HG02623 (cell line): ENCODE data around the gene LRRC3.

ENCODE experiments used
- ATAC-seq: cut with Tn5 transposase; IDR thresholded peaks from one replicate; pipeline ENCODE4 v1.9.1; 2021; ENCODE audit warnings: moderate library complexity; ENCODE audit not compliant: unreplicated experiment

LRRC3 gene

DNA sequence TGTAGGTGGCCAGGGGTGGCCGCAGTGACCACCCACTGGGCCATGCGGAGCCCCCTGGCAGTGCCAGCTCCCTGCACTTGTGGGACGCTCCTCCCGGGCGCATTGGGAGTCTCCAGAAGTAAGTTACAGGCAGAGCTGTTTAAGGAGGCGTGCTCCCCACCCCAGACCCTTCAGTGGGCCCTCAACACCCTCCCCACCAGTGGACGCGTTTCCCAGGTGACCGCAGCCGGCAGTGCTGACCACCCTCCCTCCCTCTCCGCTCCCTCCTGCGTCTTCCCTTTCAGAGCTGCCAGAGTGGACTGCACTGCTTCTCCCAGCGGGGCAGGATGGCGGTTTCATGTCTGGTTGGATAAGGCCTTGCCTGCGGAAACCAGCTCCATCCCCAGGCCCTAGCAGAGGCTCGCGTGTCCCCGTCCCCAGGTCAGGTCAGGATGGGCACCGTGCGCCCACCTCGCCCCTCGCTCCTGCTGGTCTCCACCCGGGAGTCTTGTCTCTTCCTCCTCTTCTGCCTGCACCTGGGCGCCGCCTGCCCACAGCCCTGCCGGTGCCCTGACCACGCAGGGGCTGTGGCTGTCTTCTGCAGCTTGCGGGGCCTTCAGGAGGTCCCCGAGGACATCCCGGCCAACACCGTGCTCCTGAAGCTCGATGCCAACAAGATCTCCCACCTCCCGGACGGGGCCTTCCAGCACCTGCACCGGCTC, 1.1 kb downstream of the LRRC3 start:
- no peak for ATAC-seq

DNA sequence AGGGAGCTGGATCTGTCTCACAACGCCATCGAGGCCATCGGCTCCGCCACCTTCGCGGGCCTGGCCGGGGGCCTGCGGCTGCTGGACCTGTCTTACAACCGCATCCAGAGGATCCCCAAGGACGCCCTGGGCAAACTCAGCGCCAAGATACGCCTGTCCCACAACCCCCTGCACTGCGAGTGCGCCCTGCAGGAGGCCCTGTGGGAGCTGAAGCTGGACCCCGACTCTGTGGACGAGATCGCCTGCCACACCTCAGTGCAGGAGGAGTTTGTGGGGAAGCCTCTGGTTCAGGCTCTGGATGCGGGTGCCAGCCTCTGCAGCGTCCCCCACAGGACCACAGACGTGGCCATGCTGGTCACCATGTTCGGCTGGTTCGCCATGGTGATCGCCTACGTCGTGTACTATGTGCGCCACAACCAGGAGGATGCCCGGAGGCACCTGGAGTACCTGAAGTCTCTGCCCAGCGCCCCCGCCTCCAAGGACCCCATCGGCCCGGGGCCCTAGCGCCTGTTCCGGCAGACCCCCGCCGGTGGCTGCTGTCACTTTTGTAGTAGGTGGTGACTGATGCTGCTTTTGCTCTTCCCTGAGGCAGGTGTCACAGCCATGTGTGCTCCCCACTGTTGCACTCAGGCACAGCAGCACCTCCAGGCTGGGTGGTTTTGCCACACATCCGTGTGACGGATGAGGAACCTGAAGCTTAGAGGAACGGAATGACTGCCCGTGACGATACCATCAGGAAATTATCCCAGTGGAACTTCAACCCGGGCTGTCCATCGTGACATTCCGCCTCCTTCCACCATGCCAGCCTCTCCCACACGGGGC, 1.8 kb downstream of the LRRC3 start:
- ATAC-seq = no peak

GRCh38 chr21:44458971-44459711, 3.8 kb downstream of the LRRC3 start:
- no peak for ATAC-seq

- no peak for ATAC-seq
Measured at GRCh38 chr21:44459712-44460440, 4.6 kb downstream of the LRRC3 start.

- no peak for ATAC-seq
Measured at GRCh38 chr21:44460441-44460755, 5.1 kb downstream of the LRRC3 start.

GRCh38 chr21:44461005-44461404, 5.7 kb downstream of the LRRC3 start:
- no peak for ATAC-seq

GRCh38 chr21:44461464-44462001, 6.2 kb downstream of the LRRC3 start:
- ATAC-seq = no peak

DNA sequence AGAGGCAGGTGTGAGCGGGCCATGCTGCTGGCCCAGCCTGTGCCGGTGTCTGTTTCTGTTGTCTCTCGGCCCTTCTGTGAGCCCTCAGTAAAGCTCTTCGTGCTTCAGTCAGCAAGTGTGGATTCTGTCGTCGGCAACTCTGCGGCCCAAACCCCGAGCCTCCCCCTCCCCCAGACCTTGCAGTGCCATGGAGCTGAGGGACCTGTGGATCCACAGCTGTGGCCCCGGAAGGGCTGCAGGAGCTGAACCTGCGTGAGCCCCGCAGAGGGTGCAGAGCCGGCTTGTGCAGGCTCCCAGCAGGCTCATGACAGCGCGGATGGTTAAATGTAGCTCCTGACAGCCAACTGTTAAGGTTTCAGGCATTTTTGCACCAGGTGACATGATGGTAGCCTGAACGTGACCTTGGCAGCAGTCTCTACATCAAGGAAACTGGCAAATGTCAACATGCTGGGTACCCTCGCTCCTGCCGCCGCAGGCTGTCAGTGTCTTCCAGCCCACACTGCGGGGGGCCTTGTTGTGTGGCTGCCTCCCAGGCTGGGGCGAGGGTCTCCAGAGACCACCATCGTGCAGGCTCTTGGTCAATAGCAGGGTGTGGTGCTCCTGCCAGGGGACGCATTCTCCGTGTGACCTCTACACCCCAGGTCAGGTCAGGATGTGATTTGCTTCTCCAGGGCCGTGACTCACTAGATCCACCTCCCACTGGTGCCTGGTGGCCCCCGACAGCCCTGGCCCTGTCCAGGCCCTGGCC, 7.0 kb downstream of the LRRC3 start:
- ATAC-seq = no peak

- ATAC-seq = no peak
Measured at GRCh38 chr21:44462834-44463200, 7.5 kb downstream of the LRRC3 start.

DNA sequence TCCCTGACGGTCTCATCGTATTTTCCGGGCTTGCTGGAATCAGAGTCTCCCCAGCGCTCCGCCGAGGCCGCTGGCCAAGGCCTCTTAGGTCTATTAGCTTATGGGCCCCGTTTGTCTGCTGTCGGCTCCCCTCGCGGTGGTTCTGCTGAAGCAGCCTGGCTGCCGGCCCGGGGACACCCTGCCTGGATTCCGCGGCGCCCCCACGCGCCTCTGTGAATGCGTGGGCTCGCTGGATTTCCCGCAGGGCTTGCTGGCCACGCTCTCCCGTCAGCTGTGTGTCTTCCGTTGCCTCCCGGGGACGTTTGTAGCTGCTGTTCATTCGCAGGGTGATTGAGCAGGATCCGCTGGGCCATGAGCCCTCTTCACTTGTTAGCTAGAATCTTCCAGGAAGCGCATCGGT, 8.4 kb downstream of the LRRC3 start:
- no peak for ATAC-seq

- ATAC-seq = no peak
Measured at GRCh38 chr21:44464351-44464750, 9.0 kb downstream of the LRRC3 start.

GRCh38 chr21:44466351-44466954, 11.1 kb downstream of the LRRC3 start:
- ATAC-seq = no peak

- no peak for ATAC-seq
Measured at GRCh38 chr21:44466996-44467858, 11.9 kb downstream of the LRRC3 start.

GRCh38 chr21:44467859-44468195, 12.5 kb downstream of the LRRC3 start:
- ATAC-seq = no peak

- ATAC-seq = no peak
Measured at GRCh38 chr21:44471341-44471740, 16.0 kb downstream of the LRRC3 start.

GRCh38 chr21:44471996-44472395, 16.7 kb downstream of the LRRC3 start:
- no peak for ATAC-seq

DNA sequence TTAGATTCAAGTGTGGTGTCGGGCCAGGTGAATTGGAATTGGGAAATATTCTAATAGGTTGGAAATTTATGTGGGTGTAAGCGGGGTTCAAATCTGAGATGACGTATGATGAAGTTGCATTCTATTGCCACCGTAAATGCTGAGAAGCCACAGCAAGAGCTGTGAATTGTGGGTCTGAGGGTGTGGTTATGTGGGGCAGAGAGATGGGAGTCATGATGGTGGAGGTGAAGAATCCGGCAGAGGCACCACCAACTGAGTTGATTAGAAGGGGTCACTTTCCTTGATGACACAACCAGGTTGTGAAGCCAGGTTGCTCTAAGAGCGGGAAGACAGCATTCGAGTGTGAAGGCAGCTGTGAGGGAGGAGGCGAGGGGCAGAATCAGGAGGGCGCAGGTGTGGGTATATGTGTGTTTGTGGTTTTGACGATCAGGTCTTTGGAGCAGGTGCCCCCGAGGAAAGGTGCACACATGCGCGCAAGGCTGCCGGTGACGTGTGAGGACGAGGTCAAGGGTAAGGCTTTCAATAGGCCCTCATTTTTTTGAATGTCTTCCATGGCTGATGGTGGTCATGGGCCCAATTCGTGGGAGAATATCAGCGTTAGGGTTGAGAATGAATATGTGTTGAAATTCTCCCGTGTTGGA, 18.7 kb downstream of the LRRC3 start:
- no peak for ATAC-seq

DNA sequence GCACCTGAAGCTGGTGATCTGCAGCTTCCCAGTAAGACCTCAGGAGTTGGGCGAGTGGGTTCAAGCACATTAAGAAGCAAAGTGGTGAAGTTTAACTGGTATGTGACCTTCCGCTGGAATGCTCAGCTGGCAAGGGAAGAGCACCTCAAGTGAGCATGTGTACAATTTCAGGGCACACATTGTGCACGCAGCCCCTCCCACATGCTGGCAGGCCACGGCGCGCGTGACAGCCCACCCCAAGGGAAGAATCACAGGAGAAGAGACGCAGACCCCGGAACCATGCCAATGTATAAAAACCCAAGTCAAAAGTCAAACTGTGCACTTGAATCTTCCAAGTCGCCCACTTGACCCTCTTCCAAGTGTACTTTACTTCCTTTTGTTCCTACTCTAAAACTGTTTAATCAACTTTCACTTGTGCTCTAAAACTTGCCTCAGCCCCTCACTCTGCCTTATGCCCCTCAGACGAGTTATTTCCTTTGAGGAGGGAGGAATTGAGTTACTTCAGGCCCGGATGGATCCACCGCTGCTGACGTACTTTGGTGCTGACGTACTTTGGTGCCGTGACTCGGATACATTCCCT, 20.0 kb downstream of the LRRC3 start:
- ATAC-seq = no peak
